Amniotic stem cell (primary cell): ENCODE measurements around the gene NFE2L2.
"Not testable (repeated sequence)": the region's sequence is repeated elsewhere in the genome, so short reads cannot be mapped to it uniquely, and the experiment has no call there.

Source experiments
- DNase-seq: peaks from one replicate; lab custom pipeline; 2025; lab: John Stamatoyannopoulos, UW

Gene NFE2L2

DNA sequence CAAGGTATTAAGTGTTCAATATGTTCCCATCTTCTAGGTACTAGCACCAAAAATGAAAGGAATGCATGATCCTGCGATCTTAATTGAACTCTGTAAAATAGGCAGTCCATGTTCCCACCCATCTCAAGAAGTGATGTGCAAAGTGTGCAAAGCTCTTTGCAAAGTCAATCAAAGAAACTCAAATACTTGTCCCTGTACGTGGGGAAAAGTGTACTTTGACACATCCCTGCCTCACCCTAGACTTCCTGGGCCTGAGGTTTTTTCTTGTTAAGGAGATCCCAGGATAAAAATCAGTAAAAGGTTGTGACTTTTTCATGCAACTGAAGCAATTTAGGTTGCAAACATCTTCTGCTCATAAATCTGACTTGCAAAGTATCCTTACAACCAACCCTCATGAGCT lies 26.6 kb downstream of the NFE2L2 start:
- no peak for DNase-seq

DNA sequence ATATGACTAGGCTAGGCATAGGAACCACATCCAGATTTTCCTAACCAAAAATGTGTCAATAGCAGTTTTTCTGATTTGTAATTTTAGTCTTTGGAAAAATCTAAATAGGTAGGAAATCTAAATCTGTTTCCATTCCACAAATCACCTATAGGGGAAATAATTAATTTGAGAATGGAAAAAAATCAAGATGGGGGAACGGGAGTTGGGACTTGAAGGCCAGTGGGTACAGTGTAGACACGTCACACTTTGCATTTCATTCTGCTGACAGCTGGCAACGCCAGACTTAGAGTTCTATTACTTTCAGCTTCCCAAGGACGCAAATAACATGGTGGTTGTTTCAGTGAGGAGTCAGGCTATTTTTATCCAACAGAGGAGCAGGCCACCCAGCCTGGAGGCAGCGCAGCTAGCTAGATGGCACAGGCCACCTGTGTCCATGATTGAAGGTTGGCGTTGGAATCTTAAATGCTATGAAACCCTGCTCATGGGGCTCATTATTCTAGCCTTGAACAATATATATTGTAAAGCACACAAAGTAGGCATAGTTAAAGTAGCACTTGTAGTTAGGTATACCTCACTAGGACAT lies 28.6 kb downstream of the NFE2L2 start:
- no peak for DNase-seq

DNA sequence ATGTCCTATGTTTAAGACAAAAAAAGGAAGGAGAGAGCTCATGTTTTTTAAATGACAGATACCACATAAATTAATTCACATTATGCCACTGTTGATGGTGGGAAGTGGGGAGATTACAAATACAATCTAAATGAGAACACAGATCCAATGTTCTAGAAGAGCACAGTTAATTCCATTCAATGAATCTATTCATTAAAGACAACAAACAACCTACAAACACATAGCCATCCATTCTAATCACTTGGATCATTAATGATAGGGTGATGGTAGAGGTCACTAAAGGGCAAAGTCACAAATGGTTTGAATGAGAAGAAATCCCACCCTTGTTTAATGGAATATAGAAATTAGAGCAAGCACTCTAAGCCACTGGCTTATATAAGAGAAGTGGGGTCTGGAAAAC lies 30.3 kb downstream of the NFE2L2 start:
- no peak for DNase-seq

DNA sequence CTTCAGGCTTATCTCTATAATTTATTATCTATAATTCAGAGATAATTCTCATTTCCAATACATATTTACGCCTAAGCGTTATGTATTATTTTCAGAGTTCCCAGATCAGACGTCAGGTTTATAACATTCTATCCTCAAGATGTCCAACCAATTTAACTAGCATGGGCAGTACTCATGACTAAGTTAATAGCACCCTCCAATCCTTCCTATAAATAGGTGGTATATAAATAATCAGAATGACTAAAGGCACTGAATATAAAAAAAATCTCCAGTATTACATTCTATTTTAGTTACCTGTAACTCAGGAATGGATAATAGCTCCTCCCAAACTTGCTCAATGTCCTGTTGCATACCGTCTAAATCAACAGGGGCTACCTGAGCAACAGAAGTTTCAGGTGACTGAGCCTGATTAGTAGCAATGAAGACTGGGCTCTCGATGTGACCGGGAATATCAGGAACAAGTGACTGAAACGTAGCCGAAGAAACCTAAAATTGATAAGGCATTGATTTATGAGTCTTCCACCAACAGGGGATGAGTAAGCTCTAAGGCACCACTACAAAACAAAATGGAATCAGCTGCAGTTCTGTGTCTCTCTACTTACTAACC lies 32.3 kb downstream of the NFE2L2 start:
- no peak for DNase-seq

DNA sequence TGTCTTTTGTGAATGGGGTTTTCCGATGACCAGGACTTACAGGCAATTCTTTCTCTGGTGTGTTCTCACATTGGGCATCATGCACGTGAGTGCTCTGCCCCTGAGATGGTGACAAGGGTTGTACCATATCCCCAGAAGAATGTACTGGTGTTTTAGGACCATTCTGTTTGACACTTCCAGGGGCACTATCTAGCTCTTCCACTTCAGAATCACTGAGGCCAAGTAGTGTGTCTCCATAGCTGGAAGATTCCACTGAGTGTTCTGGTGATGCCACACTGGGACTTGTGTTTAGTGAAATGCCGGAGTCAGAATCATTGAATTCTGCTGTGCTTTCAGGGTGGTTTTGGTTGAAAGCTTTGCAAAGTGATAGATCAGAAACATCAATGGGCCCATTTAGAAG lies 33.3 kb downstream of the NFE2L2 start:
- DNase-seq, result no peak

DNA sequence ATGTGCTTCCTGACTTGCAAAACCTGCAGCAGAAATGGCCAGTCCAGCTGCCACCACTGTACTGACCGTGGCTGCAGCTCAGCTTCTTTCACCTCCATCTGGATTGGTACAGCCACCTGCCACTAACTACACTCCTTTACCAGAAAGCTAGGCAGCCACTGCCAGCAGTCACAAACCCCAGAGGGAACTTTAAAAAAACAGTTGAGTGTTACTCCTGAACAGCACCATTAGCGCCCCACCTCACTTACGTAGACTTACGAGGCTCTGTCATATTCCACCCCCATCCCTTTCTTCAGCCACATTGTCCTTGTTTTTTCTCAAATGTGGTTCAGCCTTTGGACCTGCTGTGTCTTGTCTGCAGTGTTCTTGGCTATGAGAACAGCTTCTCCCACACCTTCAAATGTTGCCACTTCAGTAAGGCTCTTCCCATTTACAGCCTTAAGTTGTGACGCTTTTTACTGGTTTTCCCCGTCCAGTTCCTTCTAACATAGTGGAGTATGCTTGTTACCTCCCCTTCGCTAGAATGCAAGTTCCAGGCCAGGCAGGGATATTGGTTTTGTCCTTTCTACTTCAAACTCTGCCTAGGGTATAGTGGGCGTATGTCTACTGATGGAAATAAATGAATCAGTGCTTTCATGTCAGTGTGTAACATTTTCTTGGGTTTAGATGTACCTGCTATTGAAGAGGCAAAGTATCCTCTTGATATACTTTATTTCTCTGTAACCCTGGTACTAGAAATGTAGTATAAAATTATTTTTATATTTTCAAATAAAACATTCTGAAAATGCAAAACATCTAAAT lies 34.9 kb downstream of the NFE2L2 start:
- DNase-seq, result no peak

DNA sequence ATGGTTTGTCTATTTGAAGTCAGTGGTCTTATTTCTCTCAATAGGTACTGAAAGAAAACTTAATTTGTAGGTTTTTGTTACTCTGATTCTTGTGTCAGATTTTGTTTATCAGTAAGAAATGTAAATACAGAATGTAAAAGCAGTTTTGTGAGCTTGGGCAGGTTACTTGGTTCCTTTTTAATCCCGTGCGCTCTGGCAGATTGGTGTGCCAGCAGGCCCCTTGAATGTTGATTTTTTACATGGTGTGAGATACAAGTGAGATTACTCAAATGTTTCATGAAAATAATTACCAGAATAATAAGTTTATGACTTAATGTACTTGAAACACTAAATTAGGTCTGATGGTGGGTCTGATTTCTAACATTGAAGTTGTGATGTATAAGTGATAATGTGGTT lies 38.6 kb downstream of the NFE2L2 start:
- DNase-seq, result no peak

DNA sequence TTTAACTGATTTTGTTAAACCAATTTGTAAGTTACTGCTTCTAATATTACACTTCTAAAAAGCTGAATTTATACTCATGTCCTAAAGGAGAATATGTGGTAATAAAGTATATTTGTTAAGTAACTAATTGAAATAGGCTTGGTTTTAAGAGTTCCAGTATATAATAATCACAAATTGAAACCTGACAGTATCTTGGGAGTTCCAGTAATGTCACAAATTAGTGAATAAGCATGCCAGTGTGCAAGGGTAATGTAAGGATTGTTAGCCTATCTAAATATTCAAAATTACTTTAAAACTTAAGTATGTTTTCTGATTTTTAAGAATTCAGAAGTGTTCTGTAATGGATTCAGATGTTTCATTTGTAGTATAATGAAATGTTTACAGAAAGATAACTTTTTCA lies 41.1 kb downstream of the NFE2L2 start:
- not testable (repeated sequence) for DNase-seq

DNA sequence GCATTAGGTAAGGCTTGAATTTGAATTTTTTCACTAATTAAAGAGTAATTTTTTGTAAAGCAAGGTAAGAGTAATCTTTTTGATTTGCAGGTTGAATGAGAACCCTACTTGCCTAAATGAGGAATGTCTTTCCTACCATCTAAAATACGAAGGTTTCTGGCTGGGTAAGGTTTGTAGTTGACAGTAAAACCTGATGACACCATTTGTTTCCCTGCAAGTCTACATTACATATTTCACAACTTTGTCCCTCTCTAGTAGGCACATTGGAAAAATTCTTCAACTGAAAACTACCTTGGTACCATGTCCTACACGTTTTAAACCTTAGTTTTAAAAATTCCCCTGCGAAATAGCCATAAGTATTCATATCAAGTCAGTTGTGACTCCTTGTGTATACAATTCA lies 42.6 kb downstream of the NFE2L2 start:
- no peak for DNase-seq

DNA sequence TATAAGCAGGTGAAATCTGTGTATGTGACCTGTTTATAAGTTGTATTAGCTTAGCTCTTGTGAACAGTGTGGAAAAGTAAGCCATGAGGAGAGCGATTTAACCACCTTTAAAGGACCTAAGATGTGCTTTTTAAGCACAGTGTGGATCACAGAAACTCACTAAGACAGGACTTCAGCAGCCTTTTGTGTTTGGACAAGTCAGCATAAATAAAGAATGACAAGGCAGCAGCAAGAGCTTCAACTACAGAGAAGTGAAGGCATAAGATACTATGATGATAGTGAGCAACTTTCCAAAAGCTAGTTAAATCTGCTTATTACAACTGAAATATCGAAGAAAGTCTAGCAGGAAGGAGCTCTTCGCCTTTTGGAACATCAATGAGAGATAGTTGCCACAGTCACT lies 43.0 kb downstream of the NFE2L2 start:
- DNase-seq, result no peak

DNA sequence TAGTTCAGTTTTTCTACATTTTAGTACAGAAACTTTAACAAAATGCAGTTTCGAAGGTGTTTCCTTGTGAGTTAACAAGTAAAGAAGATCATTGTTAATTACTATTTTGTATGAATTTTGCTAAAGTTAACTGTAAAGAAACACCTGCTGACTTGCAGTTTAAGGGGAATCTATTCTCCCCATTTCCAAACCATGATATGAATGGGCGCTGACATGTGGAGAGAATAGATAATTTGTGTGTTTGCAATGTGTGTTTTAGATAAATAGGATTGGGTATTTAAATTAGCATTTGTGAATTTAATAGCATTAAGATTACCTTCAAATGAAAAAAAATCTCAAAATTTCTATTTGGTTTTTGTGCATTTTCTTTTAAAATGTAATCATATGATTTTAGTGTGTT lies 44.7 kb downstream of the NFE2L2 start:
- not testable (repeated sequence) for DNase-seq

DNA sequence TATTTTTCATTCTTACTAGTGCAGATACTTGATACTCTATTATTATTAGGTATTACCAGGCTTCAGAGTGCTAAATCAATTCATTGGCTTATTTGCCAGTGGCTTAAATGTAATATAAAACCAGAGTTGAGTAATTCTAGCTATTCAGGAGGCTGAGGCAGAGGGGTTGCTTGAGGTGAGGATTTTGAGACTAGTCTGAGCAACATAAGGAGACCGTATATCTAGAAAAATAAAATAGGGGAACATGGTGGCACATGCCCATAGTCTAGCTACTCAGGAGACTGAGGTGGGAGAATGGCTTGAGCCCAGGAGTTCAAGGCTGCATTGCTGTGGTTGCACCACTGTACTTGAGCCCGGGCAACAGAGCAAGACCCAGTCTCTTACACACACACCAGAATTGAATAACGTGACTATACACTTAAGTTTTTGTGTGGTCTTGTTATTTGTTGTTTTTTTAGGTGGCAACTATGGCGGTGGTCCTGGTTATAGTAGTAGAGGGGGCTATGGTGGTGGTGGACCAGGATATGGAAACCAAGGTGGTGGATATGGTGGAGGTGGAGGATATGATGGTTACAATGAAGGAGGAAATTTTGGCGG lies 47.2 kb downstream of the NFE2L2 start:
- no peak for DNase-seq

DNA sequence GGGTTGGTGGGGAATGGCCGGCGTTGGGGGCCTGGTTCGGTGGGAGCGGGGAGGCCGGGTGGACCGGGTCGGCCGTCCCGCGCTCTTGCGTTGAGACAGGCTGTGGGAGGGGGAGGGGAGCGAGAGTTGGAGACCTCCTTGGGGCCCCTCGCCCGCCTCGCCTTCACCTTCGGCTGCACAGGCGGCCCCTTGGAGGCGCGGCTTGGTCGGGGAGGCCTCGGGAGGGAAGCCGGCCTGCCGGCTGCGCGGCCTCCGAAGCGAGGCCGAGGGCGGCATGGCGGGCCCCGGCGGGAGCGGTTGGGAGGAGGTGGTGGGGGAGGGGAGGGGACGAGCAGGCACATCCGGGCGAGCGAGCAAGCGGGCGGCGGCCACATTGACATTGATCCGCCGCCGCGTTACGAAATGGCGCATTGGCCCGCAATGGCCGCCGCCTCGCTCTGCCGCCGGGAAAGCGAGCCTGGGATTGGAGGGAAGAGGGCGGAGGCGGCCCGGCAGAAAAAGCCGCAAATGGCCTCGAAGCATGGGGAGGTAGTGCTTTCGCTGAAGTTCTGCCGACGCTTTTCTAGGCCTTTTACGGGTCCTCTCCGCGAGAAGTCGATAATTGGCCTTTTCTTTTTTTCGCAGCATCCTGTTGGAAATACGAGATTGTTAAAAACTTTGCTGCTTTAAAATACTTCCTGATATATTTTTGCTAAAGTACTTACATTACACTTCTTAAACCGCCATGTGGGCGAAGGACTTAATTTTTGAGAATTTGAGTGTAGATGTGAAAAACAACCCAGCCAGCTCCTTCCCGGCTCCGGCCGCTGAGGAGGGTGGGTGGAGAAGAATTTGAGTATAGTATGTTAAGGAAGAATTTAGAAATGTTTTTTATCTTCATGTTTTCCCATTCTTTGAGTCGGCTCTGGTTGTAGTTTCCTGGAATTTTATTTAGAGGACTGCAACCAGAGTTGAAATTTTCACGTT lies 51.4 kb downstream of the NFE2L2 start:
- DNase-seq, result peak; percentile 81

DNA sequence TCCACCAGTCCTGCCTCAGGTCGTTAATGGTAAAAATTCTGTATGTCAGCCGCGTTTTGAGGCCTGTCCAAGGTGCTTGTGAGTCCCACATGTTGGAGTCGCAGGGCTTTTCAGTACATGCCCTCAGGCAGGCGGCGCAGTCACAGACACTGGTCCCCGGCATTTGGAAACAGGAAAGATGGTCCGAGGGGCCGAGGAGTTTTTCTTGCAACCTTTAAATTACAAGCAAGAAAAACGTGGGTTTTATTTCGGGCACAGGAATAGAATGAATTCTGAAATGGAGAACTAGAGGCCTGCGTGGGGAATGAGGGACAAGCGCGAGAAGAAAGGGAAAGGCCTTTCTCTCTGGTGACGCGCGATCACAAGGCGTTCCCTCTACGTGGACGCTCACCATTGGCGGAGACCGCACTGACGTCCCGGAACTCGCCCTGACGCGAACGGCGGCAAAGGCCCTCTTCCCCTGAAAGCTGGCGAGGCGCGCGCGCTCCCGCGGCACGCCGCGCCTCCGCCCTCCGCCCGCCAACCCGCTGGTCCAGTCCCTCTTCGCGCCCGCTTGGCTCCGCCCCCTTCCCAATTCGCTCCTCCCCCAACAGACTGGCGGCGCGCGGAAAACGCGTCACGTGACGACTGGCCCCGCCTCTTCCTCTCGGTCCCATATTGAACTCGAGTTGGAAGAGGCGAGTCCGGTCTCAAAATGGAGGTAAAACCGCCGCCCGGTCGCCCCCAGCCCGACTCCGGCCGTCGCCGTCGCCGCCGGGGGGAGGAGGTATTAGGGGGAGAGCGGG lies 52.2 kb downstream of the NFE2L2 start, which contains the start of gene HNRNPA3:
HNRNPA3 (plus strand) TSS at position 689 of the 785 bp plus-strand sequence; CDS start at position 695, 6 bp downstream.
- peak; percentile 92 for DNase-seq

DNA sequence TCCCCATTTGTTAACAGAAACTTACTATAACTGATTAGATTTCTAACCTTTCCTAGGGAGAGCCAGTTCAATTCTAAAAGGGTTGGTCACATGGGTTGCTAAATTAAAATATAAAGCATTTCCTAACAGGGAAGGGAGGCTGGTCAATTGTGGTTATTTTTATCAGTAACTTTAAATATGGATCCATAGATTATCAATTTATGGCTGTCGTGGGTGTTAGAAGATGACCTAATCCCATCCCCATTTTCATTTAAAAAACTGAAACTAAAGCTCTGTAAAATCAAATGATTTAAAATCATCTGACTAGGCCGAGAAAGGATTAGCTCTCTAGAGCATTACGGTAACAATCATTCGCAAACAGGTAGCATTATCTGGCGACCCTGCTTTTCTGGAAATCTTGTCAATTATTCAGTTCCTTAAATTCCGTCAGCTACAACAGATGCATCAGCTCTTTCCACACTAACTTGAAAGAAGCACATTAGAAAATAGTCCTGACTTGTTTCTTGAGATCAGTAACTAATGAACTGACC lies 52.9 kb downstream of the NFE2L2 start:
- DNase-seq, result no peak

DNA sequence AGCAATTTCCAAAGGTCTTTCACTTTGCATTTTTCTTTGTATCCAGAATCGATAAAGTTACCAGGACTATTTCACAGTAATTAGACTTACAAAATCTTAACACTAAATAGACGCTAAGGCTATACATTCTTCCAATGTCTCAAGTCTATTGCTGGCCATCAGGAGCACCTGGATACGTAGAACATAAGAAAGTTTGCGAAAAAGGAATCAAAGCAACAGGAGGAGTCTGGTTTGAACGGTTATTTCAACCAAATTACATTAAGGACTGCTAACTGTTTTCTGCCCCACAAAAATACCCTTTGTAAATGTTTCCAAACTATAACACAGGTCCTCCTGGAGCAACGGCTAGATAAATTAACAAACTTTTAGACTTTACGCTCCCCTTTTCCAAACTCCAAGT lies 53.4 kb downstream of the NFE2L2 start:
- no peak for DNase-seq

DNA sequence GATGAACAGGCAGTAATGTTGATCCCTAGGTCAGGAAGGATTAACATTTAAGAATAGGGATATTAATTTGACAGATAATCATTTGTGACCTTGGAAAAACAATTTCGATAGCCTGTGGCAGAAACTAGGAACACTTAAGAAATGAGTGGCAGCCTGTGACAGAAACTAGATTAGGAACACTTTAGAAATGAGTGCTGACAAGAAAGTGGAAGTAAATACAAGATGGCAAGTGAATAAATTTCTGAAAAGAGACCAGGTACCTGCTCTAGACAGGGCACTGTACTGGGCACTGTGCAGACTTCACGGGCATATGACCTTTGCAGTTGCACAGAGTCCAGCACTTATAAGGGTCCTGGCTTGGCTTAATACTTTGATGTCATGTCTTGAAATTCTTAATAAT lies 57.4 kb downstream of the NFE2L2 start:
- no peak for DNase-seq

DNA sequence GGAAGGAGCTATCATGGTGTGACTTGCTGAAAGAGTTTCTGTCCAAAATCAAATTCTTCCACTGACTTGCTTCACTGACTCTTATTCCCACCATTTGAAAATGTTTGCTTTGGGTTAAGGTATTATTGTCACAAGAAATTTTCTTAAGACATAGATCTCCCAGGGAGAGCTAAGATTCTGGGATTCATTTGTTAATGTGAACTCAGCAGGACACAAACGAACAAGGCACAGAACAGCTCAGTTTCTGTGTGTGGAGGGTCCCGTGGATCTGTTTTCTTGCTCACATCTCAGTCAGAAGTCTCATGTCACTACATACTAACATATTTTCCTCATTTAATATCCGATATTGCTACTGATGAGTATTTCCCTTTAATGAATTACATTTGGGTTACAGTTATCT lies 60.1 kb downstream of the NFE2L2 start:
- DNase-seq, result no peak

DNA sequence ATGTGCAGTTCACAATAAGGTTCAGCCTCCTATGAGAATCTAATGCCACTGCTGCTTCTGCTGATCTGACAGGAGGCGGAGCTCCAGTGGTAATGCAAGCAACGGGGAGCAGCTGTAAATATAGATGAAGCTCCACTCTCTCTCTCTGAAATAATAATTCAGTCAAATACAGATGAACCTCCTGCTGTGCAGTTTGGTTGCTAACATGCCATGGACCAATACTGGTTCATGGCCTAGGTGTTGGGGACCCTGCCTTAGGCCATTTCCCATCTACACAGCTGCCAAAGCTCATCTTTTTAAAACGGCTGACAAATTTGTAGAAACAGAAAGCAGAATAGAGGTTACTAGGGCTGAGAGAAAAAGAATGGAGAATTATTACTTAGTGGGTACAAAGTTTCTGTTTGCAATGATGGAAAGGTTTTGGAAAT lies 62.6 kb downstream of the NFE2L2 start:
- DNase-seq, result no peak

DNA sequence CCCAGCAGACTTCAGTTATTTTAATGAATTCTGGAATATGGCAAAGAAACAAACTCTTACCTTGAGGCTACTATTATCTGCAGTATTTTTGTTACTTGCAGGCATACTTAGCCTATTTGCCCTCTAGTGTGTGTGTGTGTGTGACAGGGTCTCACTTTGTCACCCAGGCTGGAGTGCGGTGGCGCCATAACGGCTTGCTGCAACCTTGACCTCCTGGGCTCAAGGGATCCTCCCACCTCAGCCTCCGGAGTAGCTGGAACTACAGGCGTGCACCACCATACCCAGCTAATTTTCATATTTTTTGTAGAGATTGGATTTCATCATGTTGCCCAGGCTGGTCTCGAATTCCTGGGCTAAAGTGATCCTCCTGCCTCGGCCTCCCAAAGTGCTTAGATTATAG lies 64.1 kb downstream of the NFE2L2 start:
- not testable (repeated sequence) for DNase-seq

DNA sequence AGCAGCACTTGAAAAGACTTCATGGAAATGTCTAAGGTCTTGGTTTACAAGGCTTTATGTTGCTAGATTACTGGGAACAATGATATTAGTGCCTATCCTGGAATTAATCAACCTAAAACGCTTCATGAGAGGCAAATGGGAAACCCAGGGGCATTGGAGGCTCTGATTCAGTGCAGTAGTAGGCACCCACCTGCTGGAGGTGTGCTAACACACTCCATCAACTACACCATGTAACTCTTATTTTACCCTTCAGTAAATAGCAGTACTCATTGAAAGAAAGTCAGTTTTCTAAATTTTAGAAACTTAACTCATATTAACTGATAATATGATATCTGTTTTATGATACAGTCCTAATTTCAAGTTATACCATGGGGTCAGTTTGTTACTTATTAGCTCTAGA lies 69.3 kb downstream of the NFE2L2 start:
- no peak for DNase-seq
